H9 (cell line): ENCODE results near the gene DGCR2. TPM values are rescaled to one million over a fixed set of nuclear protein-coding genes. Genes with fewer than 3 reads are reported as not detected.
"Not testable (repeated sequence)": the region's sequence is repeated elsewhere in the genome, so short reads cannot be mapped to it uniquely, and the experiment has no call there.

ENCODE experiments used
- DNase-seq: peaks from one replicate; pipeline ENCODE4 v3.0.0-alpha.2; 2017
- H2AFZ ChIP-seq: one replicate; pipeline ENCODE4 v1.6.1; 2013; ENCODE audit warnings: mild to moderate bottlenecking, low read length, control low read depth, moderate library complexity
- H2AK5ac ChIP-seq: 2 replicates; pipeline ENCODE4 v1.6.1; 2013; ENCODE audit warnings: low read length, control low read depth, mixed read lengths; ENCODE audit not compliant: insufficient read length
- H2BK120ac ChIP-seq: one replicate; pipeline ENCODE4 v1.6.1; 2013; ENCODE audit warnings: low read depth, mild to moderate bottlenecking, low read length, control low read depth, inconsistent platforms; ENCODE audit not compliant: poor library complexity, severe bottlenecking
- H2BK12ac ChIP-seq: 2 replicates; pipeline ENCODE4 v1.6.1; 2013; ENCODE audit warnings: low read length, control low read depth, mixed read lengths, low read depth; ENCODE audit not compliant: insufficient read length
- H2BK15ac ChIP-seq: 2 replicates; pipeline ENCODE4 v1.6.1; 2013; ENCODE audit warnings: low read depth, low read length, control low read depth
- H2BK20ac ChIP-seq: one replicate; pipeline ENCODE4 v1.6.1; 2013; ENCODE audit warnings: low read depth, mild to moderate bottlenecking, low read length, control low read depth, inconsistent platforms; ENCODE audit not compliant: poor library complexity, severe bottlenecking
- H2BK5ac ChIP-seq: 2 replicates; pipeline ENCODE4 v1.6.1; 2013; ENCODE audit warnings: low read length, control low read depth, mixed read lengths; ENCODE audit not compliant: insufficient read length
- H3K14ac ChIP-seq: 2 replicates; pipeline ENCODE4 v1.6.1; 2013; ENCODE audit warnings: low read length, control low read depth; ENCODE audit not compliant: insufficient read depth
- H3K18ac ChIP-seq: 2 replicates; pipeline ENCODE4 v1.6.1; 2013; ENCODE audit warnings: low read depth, mild to moderate bottlenecking, mixed read lengths, low read length, control low read depth; ENCODE audit not compliant: insufficient read length
- H3K23ac ChIP-seq: 2 replicates; pipeline ENCODE4 v1.6.1; 2013; ENCODE audit warnings: low read length, control low read depth, mixed read lengths, low read depth; ENCODE audit not compliant: insufficient read length
- H3K23me2 ChIP-seq: 2 replicates; pipeline ENCODE4 v1.6.1; 2013; ENCODE audit warnings: low read depth, mild to moderate bottlenecking, mixed read lengths, low read length, control low read depth; ENCODE audit not compliant: insufficient read length, poor library complexity, severe bottlenecking
- H3K27ac ChIP-seq: 2 replicates; pipeline ENCODE4 v1.5.1; 2013; ENCODE audit warnings: low read length, control low read depth, mixed read lengths, low read depth; ENCODE audit not compliant: insufficient read length
- H3K27me3 ChIP-seq: 2 replicates; pipeline ENCODE4 v1.6.1; 2013; ENCODE audit warnings: low read length, control low read depth, inconsistent platforms; ENCODE audit not compliant: insufficient read depth
- H3K4ac ChIP-seq: 2 replicates; pipeline ENCODE4 v1.6.1; 2013; ENCODE audit warnings: low read depth, mild to moderate bottlenecking, control low read depth, inconsistent platforms, low read length, moderate library complexity
- H3K4me1 ChIP-seq: 2 replicates; pipeline ENCODE4 v1.6.1; 2013; ENCODE audit warnings: low read length, control low read depth, inconsistent platforms; ENCODE audit not compliant: insufficient read depth
- H3K4me2 ChIP-seq: 2 replicates; pipeline ENCODE4 v1.6.1; 2013; ENCODE audit warnings: low read length, control low read depth, mixed read lengths; ENCODE audit not compliant: insufficient read length, insufficient read depth
- H3K56ac ChIP-seq: 2 replicates; pipeline ENCODE4 v1.6.1; 2013; ENCODE audit warnings: low read depth, mild to moderate bottlenecking, mixed read lengths, low read length, control low read depth; ENCODE audit not compliant: insufficient read length
- H3K79me1 ChIP-seq: 2 replicates; pipeline ENCODE4 v1.6.1; 2013; ENCODE audit warnings: low read depth, mild to moderate bottlenecking, moderate library complexity, low read length, control low read depth, inconsistent platforms; ENCODE audit not compliant: insufficient read depth, poor library complexity, severe bottlenecking
- H3K79me2 ChIP-seq: 2 replicates; pipeline ENCODE4 v1.6.1; 2013; ENCODE audit warnings: low read length, control low read depth, inconsistent platforms; ENCODE audit not compliant: insufficient read depth
- H3K9ac ChIP-seq: 2 replicates; pipeline ENCODE4 v1.6.1; 2013; ENCODE audit warnings: low read length, control low read depth, mixed read lengths; ENCODE audit not compliant: insufficient read length; ENCODE audit errors: extremely low read depth
- H3K9me3 ChIP-seq: one replicate; pipeline ENCODE4 v1.6.1; 2013; ENCODE audit warnings: low read depth, low read length, inconsistent platforms; ENCODE audit not compliant: control insufficient read depth
- H3T11ph ChIP-seq: one replicate; pipeline ENCODE4 v1.6.1; 2013; ENCODE audit warnings: mild to moderate bottlenecking, low read length, control low read depth, inconsistent platforms
- H4K20me1 ChIP-seq: one replicate; pipeline ENCODE4 v1.6.1; 2013; ENCODE audit not compliant: control insufficient read depth, insufficient read length, insufficient read depth
- H4K5ac ChIP-seq: 2 replicates; pipeline ENCODE4 v1.6.1; 2013; ENCODE audit warnings: low read depth, mild to moderate bottlenecking, mixed read lengths, low read length, control low read depth; ENCODE audit not compliant: insufficient read length
- H4K8ac ChIP-seq: replicated peaks from 2 replicates; pipeline ENCODE4 v1.6.1; 2013; ENCODE audit warnings: low read length, control low read depth, mixed read lengths, low read depth; ENCODE audit not compliant: insufficient read length
- H4K91ac ChIP-seq: 2 replicates; pipeline ENCODE4 v1.6.1; 2013; ENCODE audit warnings: low read depth, mild to moderate bottlenecking, moderate library complexity, mixed read lengths, low read length, control low read depth; ENCODE audit not compliant: insufficient read length
- H3K27ac Mint-ChIP-seq, 3 experiments: 2 replicates in 2 of 3; 3 replicates in 1 of 3; pipeline ENCODE4 v1.8.0; 2020 to 2021; ENCODE audit warnings: mixed read lengths in 3 of 3, mild to moderate bottlenecking in 1 of 3, moderate library complexity in 1 of 3
- H3K27me3 Mint-ChIP-seq: 2 replicates; pipeline ENCODE4 v1.8.0; 2021; ENCODE audit warnings: low read depth, mild to moderate bottlenecking, moderate library complexity, mixed read lengths
- H3K36me3 Mint-ChIP-seq, 3 experiments: 2 replicates in 2 of 3; 3 replicates in 1 of 3; pipeline ENCODE4 v1.8.0; 2020 to 2021; ENCODE audit warnings: low read depth in 3 of 3, mixed read lengths in 3 of 3; ENCODE audit not compliant: insufficient read depth in 1 of 3
- H3K4me1 Mint-ChIP-seq, 2 experiments: 2 replicates each; pipeline ENCODE4 v1.8.0; 2020; ENCODE audit warnings: mixed read lengths in 2 of 2
- H3K4me3 Mint-ChIP-seq, 2 experiments: 2 replicates in 1 of 2; 3 replicates in 1 of 2; pipeline ENCODE4 v1.8.0; 2020 to 2021; ENCODE audit warnings: mild to moderate bottlenecking in 2 of 2, mixed read lengths in 2 of 2, moderate library complexity in 1 of 2
- H3K9me3 Mint-ChIP-seq, 2 experiments: 2 replicates in 1 of 2; 3 replicates in 1 of 2; pipeline ENCODE4 v1.8.0; 2020; ENCODE audit warnings: mild to moderate bottlenecking in 2 of 2, mixed read lengths in 2 of 2, moderate library complexity in 1 of 2
- WGBS: extraction: QIAGEN DNeasy Blood & Tissue Kit; methylation state at CpG from one replicate; pipeline ENCODE4 v1.1.7; 2013; ENCODE audit warnings: missing lambda C conversion rate, low lambda C conversion rate, mixed read lengths; ENCODE audit not compliant: insufficient read length; ENCODE audit errors: extremely low coverage; 5-methylcytosine and 5-hydroxymethylcytosine counted together
- total RNA-seq: library from RNA; stranded (reverse); gene quantifications from 2 replicates; pipeline ENCODE4 v1.2.1, GENCODE V29; 2021

Gene DGCR2
- total RNA-seq, 1 experiment from 2014 or later, result 47.2 TPM

DNA sequence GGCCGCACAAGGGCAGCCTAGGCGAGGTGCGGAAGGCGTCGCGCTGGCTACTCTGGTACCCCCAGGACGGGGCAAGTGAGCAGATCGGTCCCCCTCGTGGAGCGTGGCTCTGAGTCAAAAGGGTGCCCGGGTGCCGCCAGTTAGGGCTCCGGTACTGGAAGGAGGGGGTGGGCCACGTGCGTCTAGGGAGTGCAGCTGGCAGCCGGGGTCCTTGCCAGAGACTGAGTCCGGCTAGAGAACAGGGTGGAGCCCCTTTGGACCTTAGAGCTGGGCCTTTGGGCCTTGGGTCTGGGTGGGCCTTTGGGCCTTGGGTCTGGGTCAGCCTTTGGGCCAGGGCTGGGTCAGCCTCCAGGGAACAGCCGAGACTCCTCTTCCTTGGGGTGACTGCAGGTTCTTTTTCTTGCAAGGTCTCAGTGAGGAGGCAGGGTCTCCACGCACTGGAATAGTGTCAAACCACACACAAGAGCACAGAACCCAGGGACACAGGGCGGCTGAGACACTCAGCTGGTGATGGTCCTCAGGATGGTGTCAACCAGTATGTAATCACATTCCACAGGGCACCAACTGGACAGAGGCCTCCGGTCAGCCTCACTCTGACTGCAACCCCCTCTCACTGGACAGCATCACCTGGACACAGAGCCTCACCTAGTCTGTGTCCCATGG, 91.9 kb downstream of the DGCR2 start:
- not testable (repeated sequence) for H3K9ac ChIP-seq, H2BK15ac ChIP-seq, H2BK12ac ChIP-seq, H3K4ac ChIP-seq, H3K36me3 Mint-ChIP-seq, H3K79me2 ChIP-seq, H3K4me1 ChIP-seq, H2BK5ac ChIP-seq, H3K56ac ChIP-seq, H2AK5ac ChIP-seq, H3K27ac Mint-ChIP-seq, H2AFZ ChIP-seq, H3K18ac ChIP-seq, H4K20me1 ChIP-seq, H3K9me3 Mint-ChIP-seq, H2BK120ac ChIP-seq, H3K27ac ChIP-seq, H3K27me3 ChIP-seq, H3K79me1 ChIP-seq, H3K23ac ChIP-seq, DNase-seq, H4K91ac ChIP-seq, H4K5ac ChIP-seq, H3K14ac ChIP-seq, H4K8ac ChIP-seq, H3K23me2 ChIP-seq, H3T11ph ChIP-seq, H3K9me3 ChIP-seq, H3K4me2 ChIP-seq, H2BK20ac ChIP-seq
- Mint-ChIP-seq H3K4me1 (peaks cover 4 to 10% of the 10 kb centered on the region in 2 experiments), H3K27me3 (peaks cover 53% of the 10 kb centered on the region), H3K4me3 (peak overlapping the region in 1 of 2 experiments; percentile 20; a peak in 3 of 5 replicates)
- WGBS, result no CpG with 5 or more reads among the region's 21 CpGs

DNA sequence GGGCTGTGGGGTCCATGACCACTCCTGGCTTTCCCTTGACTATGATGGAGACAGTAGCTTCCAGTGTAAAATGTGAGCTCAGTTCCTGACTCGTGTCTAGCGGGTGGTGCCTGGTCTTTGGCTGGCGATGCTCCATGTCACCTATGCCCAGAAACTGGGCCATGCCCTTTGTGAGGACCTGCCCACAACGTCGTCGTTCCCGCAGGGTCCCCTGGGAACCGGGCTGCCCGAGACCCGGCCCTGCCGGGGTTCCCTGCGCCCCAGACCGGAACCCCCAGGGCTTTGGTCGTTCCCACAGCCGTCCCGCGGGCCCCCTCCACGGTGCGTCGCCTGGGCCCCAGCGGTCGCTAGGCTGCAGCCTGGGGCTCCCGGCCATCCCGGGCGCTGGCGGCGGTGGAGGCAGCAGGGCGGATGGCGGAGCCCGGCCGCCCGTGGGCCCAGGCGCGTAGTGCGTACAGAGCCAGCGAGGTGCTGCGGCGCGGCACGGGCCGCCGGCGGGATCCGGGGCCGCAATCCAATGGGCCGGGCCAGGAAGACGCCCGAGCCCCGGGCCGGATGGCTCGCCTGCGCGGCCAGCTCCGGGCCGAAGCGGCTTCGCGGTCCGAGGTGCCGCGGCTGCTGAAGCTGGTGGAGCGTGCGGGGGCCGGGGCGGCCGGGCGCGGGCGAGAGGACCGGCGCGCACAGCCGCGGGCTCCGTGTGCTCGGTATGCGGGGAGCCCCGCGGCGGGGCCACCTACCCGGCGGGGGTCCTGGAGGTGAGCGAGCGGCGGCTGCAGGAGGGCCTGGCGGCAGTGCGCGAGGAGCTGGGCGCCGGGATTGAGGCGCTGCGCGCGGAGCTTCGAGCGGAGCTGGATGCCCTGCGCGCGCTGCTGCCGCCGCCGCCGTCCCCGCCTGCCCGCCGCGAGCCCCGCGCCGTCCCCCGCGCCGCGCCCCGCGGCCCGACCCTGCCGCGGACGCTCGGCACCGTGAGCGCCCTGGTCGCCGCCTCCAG, 92.8 kb downstream of the DGCR2 start:
- H3K4me1 Mint-ChIP-seq, H3K9me3 Mint-ChIP-seq, H3K56ac ChIP-seq, H3K27me3 ChIP-seq, H3K27ac ChIP-seq, H3K4me2 ChIP-seq, H3T11ph ChIP-seq, H3K18ac ChIP-seq, H3K14ac ChIP-seq, H4K5ac ChIP-seq, H3K23ac ChIP-seq, H3K27ac Mint-ChIP-seq, H2BK12ac ChIP-seq, H3K79me1 ChIP-seq, H3K9me3 ChIP-seq, H4K91ac ChIP-seq, H4K20me1 ChIP-seq, DNase-seq, H3K9ac ChIP-seq, H4K8ac ChIP-seq, H3K4me1 ChIP-seq, H3K36me3 Mint-ChIP-seq, H3K4ac ChIP-seq, H2BK15ac ChIP-seq, H2BK120ac ChIP-seq, H3K23me2 ChIP-seq, H2BK20ac ChIP-seq, H2AK5ac ChIP-seq, H3K79me2 ChIP-seq, H2AFZ ChIP-seq, H2BK5ac ChIP-seq: not testable (repeated sequence)
- no CpG with 5 or more reads among the region's 125 CpGs for WGBS
- Mint-ChIP-seq H3K4me3 (peak overlapping the region in 1 of 2 experiments; percentile 53; a peak in 2 of 5 replicates), H3K27me3 (peaks cover 53% of the 10 kb centered on the region)
